Measurements from ENCODE around the gene ENGASE. TPM values are rescaled to one million over a fixed set of nuclear protein-coding genes. Genes with fewer than 3 reads are reported as not detected.

ENGASE gene
- total RNA-seq, 2 experiments from 2014 or later, result 41.3 to 41.8 TPM

DNA sequence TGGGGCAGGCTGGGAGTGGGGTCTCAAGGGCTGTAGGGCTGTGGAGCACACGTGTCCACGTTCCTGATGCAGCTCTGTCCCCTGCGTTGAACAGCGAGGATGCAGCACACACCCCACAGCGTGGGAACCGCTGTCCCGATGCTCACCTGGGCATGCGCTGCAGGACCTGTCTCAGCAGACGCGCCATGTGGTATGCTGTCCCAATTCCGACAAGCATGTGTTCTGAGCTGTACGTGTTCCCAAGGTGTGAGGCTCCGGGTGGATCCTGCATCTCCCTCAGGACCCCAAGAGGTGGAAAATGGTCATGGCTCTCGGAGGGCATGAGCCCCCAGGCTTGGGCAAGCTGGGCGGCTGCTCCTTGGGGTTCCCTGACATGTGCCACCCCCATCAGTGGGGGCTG, 34.2 kb downstream of the ENGASE start:
- TF ChIP-seq, protein P1, sequence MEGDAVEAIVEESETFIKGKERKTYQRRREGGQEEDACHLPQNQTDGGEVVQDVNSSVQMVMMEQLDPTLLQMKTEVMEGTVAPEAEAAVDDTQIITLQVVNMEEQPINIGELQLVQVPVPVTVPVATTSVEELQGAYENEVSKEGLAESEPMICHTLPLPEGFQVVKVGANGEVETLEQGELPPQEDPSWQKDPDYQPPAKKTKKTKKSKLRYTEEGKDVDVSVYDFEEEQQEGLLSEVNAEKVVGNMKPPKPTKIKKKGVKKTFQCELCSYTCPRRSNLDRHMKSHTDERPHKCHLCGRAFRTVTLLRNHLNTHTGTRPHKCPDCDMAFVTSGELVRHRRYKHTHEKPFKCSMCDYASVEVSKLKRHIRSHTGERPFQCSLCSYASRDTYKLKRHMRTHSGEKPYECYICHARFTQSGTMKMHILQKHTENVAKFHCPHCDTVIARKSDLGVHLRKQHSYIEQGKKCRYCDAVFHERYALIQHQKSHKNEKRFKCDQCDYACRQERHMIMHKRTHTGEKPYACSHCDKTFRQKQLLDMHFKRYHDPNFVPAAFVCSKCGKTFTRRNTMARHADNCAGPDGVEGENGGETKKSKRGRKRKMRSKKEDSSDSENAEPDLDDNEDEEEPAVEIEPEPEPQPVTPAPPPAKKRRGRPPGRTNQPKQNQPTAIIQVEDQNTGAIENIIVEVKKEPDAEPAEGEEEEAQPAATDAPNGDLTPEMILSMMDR (IDR thresholded peaks at IDR 0.05), result no peak
- Mint-ChIP-seq H3K27ac (no peak overlapping the region), H3K4me3 (no peak overlapping the region), H3K9me3 (no peaks in the 10 kb centered on the region), H3K27me3 (no peaks in the 10 kb centered on the region), H3K36me3 (ENCODE audit: low read depth) (no peaks in the 10 kb centered on the region), H3K4me1 (ENCODE audit: low read depth) (no peaks in the 10 kb centered on the region)
- no peak for ATAC-seq
- POLR2A ChIA-PET, result no interaction called here
- no peak for DNase-seq
- CTCF ChIA-PET, result no interaction called here
- intact Hi-C loops (cut with micrococcal nuclease), result no loop called here

DNA sequence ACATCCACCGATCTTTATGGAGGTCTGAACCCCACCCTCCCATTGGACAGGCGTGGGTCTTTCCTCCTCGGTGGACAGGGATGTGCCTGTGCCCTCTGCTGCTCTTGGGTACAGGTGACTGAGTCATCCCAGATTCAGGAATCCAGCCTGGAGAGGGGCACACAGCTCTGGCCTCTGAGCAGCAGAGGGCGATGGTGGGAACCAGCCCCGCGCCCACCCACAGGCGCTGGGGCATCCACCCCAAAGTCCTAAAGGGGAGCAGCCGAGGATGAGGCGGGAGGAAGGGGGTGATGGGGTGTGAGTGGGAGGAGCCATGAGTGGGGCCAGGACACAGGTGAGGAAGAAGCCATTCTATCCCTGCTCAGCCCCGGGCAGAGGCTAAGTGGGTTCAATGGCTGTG, 35.0 kb downstream of the ENGASE start:
- no peak for ATAC-seq
- Mint-ChIP-seq H3K4me3 (no peak overlapping the region), H3K9me3 (no peaks in the 10 kb centered on the region), H3K27me3 (no peaks in the 10 kb centered on the region), H3K36me3 (ENCODE audit: low read depth) (no peaks in the 10 kb centered on the region), H3K27ac (no peak overlapping the region), H3K4me1 (ENCODE audit: low read depth) (no peaks in the 10 kb centered on the region)
- TF ChIP-seq, protein P1 (IDR thresholded peaks at IDR 0.05), result no peak
- CTCF ChIA-PET, result no interaction called here
- intact Hi-C loops (cut with micrococcal nuclease), result no loop called here
- POLR2A ChIA-PET, result no interaction called here
- no peak for DNase-seq

DNA sequence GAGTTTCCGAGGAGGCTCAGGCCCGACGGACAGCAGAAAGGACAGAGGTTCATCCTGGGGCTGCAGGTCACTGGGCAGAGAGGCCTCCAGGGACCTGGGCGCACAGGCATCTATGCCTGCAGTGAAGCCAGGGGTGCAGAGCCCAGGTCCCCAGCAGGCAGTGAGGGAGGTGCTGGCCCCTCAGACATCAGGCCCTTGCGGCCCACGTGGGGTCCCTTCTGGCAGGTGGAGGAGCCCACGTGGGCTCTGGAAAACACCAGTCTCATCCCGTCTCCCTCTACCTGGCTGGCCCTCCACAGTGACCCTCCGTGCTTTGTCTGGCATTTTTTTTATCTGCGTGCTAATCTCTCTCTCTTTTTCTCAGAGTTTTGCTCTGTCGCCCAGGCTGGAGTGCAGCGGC, 36.5 kb downstream of the ENGASE start:
- no peaks in the 10 kb centered on the region for H3K4me1 Mint-ChIP-seq (ENCODE audit: low read depth)
- no peaks in the 10 kb centered on the region for H3K36me3 Mint-ChIP-seq (ENCODE audit: low read depth)
- no peak for ATAC-seq
- no peak for DNase-seq
- no peaks in the 10 kb centered on the region for H3K27me3 Mint-ChIP-seq
- no peaks in the 10 kb centered on the region for H3K9me3 Mint-ChIP-seq
- POLR2A ChIA-PET, result no interaction called here
- TF ChIP-seq, protein P1 (IDR thresholded peaks at IDR 0.05), result no peak
- intact Hi-C loops (cut with micrococcal nuclease), result no loop called here
- no peak overlapping the region for H3K4me3 Mint-ChIP-seq
- H3K27ac Mint-ChIP-seq, result no peak overlapping the region
- CTCF ChIA-PET, result no interaction called here

DNA sequence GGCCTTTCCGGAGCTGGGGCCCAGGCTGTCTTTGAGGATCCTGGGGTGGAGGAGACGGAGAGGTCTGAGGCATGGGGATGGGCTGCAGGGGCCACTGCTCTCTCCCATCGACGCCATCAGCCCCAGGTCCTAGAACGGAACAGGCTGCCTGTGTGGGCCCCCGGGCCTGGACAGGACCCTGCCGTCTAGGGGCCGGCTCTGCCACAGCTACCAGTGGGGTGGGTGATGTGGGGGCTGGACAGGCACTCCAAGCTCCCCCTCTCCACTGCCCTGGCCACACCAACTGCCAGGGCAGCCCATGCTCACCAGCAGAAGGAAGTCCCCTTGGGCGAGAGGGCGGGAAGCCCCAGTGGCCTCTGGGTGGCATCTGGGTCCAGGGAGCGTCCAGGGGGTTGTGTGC, 37.8 kb downstream of the ENGASE start:
- no peak for ATAC-seq
- Mint-ChIP-seq H3K4me3 (no peak overlapping the region), H3K4me1 (ENCODE audit: low read depth) (no peaks in the 10 kb centered on the region), H3K36me3 (ENCODE audit: low read depth) (no peaks in the 10 kb centered on the region), H3K27ac (no peak overlapping the region), H3K27me3 (no peaks in the 10 kb centered on the region), H3K9me3 (no peaks in the 10 kb centered on the region)
- DNase-seq, result no peak
- intact Hi-C loops (cut with micrococcal nuclease), result no loop called here
- TF ChIP-seq, protein P1 (IDR thresholded peaks at IDR 0.05), result no peak
- POLR2A ChIA-PET, result no interaction called here
- CTCF ChIA-PET, result no interaction called here

DNA sequence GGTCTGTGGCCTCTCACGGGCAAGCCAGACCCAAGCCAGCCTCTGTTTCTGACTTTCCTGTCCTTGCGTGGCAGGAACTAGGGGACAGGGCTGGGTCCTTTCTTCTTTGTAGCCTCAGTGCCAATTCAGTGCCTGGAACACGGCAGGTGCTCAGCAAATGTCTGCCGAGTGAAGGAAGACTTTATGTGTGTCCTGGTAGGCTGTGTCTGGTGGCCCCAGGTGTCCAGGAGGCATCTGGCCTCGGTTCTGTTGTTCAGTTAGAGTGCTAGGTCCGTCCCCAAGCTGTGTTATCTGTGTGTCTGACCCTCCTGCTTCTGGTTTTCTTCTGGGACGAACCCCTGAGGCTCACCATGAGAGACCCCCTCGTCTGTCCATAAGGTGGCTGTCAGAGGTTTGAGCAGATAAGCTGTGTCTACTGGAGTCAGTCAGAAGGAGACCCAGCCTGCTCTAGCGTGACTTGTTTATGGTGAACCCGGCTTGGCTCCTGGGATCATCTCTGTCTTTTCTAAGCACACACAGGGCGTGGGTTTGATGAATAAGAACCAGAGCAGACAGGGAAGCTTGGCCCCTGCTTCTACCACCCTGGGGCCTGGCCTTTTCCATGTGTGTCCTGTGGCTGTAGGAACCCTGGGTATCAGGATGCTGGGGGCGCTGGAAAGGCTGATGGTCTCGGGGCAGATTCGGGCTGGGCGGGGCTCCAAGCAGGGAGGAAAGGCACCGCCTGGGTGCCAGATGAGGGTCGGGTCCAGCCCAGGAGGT, 39.3 kb downstream of the ENGASE start:
- no peaks in the 10 kb centered on the region for H3K27me3 Mint-ChIP-seq
- no peaks in the 10 kb centered on the region for H3K9me3 Mint-ChIP-seq
- TF ChIP-seq, protein P1 (IDR thresholded peaks at IDR 0.05), result no peak
- H3K4me3 Mint-ChIP-seq, result no peak overlapping the region
- no peak for ATAC-seq
- DNase-seq, result no peak
- ChIA-PET CTCF (no interaction called here), POLR2A (interaction anchor here (1.3 kb wide), 1 partner anchor 19 kb away, joined by 3 read pairs; no protein-coding TSS in a partner anchor)
- no peaks in the 10 kb centered on the region for H3K36me3 Mint-ChIP-seq (ENCODE audit: low read depth)
- H3K4me1 Mint-ChIP-seq (ENCODE audit: low read depth), result no peaks in the 10 kb centered on the region
- intact Hi-C loops (cut with micrococcal nuclease), result no loop called here
- no peak overlapping the region for H3K27ac Mint-ChIP-seq

Measured in activated CD8-positive, alpha-beta T cell treated with anti-CD3 and anti-CD28 coated beads for 36 hours (primary cell).